Astrocyte (in vitro differentiated cells and primary cell): ENCODE measurements around the gene LETMD1.

Source experiments
- CTCF ChIP-seq: IDR thresholded peaks from 2 replicates; pipeline ENCODE4 v1.5.1; 2011; ENCODE audit warnings: low read depth, mild to moderate bottlenecking, inconsistent platforms, low read length, moderate library complexity; ENCODE audit not compliant: insufficient read depth
- EZH2 ChIP-seq: IDR thresholded peaks from 2 replicates; pipeline ENCODE4 v1.6.1; 2012; ENCODE audit warnings: mild to moderate bottlenecking, low read length, inconsistent platforms; ENCODE audit not compliant: insufficient read depth

DNA sequence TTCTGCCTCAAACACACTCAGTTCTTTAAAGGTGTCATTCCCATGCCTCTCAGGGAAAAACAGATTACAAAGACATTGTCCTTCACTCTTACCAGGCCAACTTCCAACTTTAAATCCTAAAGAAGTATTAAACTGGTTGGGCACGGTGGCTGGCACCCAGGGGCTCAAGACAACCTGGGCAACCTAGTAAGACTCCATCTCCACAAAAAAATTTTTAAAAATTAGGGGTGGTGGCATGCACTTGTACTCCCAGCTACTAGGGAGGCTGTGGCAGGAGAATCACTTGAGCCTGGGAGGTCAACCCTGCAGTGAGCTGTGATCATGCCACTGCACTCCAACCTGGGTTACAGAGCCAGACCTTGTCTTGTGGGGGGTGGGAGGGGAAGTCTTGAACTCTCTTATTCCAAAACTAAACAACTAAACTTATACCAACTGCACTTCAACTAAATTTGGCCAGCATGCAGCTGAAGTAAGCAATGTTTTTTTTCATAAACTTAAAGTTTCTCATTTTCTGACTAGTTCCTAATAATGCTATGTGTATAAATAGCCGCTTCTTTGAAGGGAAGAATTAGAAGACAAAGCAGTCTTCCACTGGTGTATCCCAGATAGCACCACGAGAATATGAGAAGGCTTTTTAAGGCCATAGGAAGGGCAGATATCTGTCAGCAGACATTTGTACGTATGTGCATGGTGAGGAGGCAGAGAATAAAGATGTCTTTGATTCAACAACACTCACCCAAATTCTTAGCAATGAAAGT, 24.3 kb upstream of the LETMD1 start:
- no peak for TF ChIP-seq CTCF
- no peak for TF ChIP-seq EZH2
